Activated naive CD8-positive, alpha-beta T cell treated with anti-CD3 and anti-CD28 coated beads, Interleukin-2, amount 50 U/mL, for 16 hours (primary cell): ENCODE data around the gene LIPI.
"Not testable (repeated sequence)": the region's sequence is repeated elsewhere in the genome, so short reads cannot be mapped to it uniquely, and the experiment has no call there.

Experiments used
- DNase-seq: peaks from one replicate; pipeline ENCODE4 v3.0.0-alpha.2; 2020; ENCODE audit warnings: low read depth, low spot score

Gene LIPI

GRCh38 chr21:14210738-14211137 is at the start of gene LIPI:
LIPI (minus strand) TSS chr21:14210955; CDS start chr21:14210845, 110 bp downstream.
- no peak for DNase-seq

- DNase-seq, result no peak
Measured at GRCh38 chr21:14260174-14260764, 49.5 kb upstream of the LIPI start.

GRCh38 chr21:14259747-14260146 is 49.0 kb upstream of the LIPI start:
- no peak for DNase-seq

GRCh38 chr21:14251336-14251735 is 40.6 kb upstream of the LIPI start:
- no peak for DNase-seq

GRCh38 chr21:14245711-14246110 is 35.0 kb upstream of the LIPI start:
- DNase-seq, result no peak

- DNase-seq, result no peak
Measured at GRCh38 chr21:14244911-14245310, 34.2 kb upstream of the LIPI start.

GRCh38 chr21:14243874-14244273 is 33.1 kb upstream of the LIPI start:
- no peak for DNase-seq

GRCh38 chr21:14243461-14243860 is 32.7 kb upstream of the LIPI start:
- DNase-seq, result no peak

GRCh38 chr21:14241297-14241696 is 30.5 kb upstream of the LIPI start:
- no peak for DNase-seq

- no peak for DNase-seq
Measured at GRCh38 chr21:14239281-14239680, 28.5 kb upstream of the LIPI start.

- DNase-seq, result no peak
Measured at GRCh38 chr21:14236180-14236579, 25.4 kb upstream of the LIPI start.

GRCh38 chr21:14235101-14235500 is 24.3 kb upstream of the LIPI start:
- DNase-seq, result no peak

- DNase-seq, result no peak
Measured at GRCh38 chr21:14229399-14229798, 18.6 kb upstream of the LIPI start.

- DNase-seq, result no peak
Measured at GRCh38 chr21:14223365-14223764, 12.6 kb upstream of the LIPI start.

- peak; percentile 63 for DNase-seq
Measured at GRCh38 chr21:14215971-14216641, 5.4 kb upstream of the LIPI start, which contains the start of gene RBM11. RBM11 (plus strand) TSS chr21:14216157; CDS start chr21:14216187, 30 bp downstream.

- no peak for DNase-seq
Measured at GRCh38 chr21:14213164-14213563, 2.4 kb upstream of the LIPI start.

GRCh38 chr21:14206222-14206621 is 4.5 kb downstream of the LIPI start:
- no peak for DNase-seq

- DNase-seq, result not testable (repeated sequence)
Measured at GRCh38 chr21:14166463-14167223, 44.1 kb downstream of the LIPI start.

GRCh38 chr21:14143999-14144398 is 66.8 kb downstream of the LIPI start:
- DNase-seq, result no peak

- no peak for DNase-seq
Measured at GRCh38 chr21:14124266-14124665, 86.5 kb downstream of the LIPI start.

GRCh38 chr21:14121719-14122118 is 89.0 kb downstream of the LIPI start:
- no peak for DNase-seq

- DNase-seq, result no peak
Measured at GRCh38 chr21:14120091-14120734, 90.5 kb downstream of the LIPI start.
